ENCODE results near the gene APOA5. TPM values are rescaled to one million over a fixed set of nuclear protein-coding genes. Genes with fewer than 3 reads are reported as not detected.

APOA5 gene
- total and polyA plus RNA-seq, 2 experiments from 2014 or later, result 0.18 to 0.35 TPM

DNA sequence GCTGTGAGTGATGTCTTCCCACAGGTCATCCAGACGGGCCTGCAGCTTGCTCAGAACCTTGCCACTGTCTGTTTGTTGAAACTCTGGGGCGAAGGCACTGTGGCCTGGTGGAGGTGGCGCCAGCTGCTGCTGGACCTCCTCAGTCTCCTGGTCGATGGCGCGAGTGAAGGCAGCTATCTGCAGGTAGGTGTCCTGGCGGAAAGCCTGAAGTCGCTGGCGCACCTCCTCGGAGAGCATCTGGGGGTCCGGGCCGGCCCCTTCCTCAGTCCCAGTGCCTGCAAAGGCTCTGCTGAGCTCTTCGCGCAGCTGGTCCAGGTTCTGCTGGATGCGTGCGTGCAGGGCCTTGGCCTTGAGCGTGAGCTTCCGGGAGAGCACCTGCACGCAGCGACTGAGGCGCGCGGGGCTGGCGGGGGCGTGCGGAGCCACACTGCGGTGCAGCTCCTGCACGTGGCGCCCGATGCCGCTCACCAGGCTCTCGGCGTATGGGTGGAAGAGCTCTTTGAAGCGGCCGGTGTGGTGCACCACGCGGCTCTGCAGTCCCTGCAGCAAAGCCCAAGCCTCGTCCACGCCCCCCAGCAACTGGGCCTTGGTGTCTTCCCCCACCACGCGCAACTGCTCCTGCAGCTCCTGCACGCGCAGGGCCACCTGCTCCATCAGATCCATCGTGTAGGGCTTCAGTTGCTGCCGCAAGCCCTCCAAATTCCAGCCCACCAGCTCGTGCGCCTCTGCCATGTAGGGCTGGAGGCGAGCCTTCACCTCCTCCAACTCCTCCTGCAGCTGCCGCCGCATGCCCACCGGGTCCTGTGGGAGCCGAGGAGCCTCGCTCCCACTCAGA lies 1.3 kb downstream of the APOA5 start:
- peaks cover 11% of the 10 kb centered on the region for H3K36me3 ChIP-seq (ENCODE audit: insufficient read depth)
- H3K9me2 ChIP-seq (ENCODE audit: insufficient read depth), result no peaks in the 10 kb centered on the region
- ATAC-seq, result no peak
- H3K27me3 ChIP-seq (ENCODE audit: insufficient read depth), result no peaks in the 10 kb centered on the region
- Mint-ChIP-seq H3K27ac (no peak overlapping the region), H3K36me3 (ENCODE audit: low read depth) (peaks cover 18% of the 10 kb centered on the region), H3K4me1 (peaks cover 23% of the 10 kb centered on the region), H3K4me3 (no peak overlapping the region), H3K27me3 (ENCODE audit: insufficient read depth, low read depth, poor library complexity) (peaks cover 10% of the 10 kb centered on the region), H3K9me3 (no peaks in the 10 kb centered on the region)
- no peak for DNase-seq (ENCODE audit: low spot score)
- H3K79me2 ChIP-seq (replicated peaks; ENCODE audit: insufficient read depth), result peaks cover 18% of the 10 kb centered on the region
- no peak overlapping the region for H3K4me3 ChIP-seq
- H4K20me1 ChIP-seq (replicated peaks; ENCODE audit: insufficient read depth), result peaks cover 14% of the 10 kb centered on the region; the same call in 1 of the 2 replicates
- H2AFZ ChIP-seq, result peak overlapping the region; percentile 80
- no peak overlapping the region for H3K27ac ChIP-seq (ENCODE audit: low read depth)
- no peak for TF ChIP-seq ZNF331 (CRISPR knock-in tag; IDR thresholded peaks at IDR 0.05; ENCODE audit: low read depth)
- TF ChIP-seq, protein P1, sequence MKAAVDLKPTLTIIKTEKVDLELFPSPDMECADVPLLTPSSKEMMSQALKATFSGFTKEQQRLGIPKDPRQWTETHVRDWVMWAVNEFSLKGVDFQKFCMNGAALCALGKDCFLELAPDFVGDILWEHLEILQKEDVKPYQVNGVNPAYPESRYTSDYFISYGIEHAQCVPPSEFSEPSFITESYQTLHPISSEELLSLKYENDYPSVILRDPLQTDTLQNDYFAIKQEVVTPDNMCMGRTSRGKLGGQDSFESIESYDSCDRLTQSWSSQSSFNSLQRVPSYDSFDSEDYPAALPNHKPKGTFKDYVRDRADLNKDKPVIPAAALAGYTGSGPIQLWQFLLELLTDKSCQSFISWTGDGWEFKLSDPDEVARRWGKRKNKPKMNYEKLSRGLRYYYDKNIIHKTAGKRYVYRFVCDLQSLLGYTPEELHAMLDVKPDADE (IDR thresholded peaks at IDR 0.05), result no peak
- TF ChIP-seq EZH2 (IDR thresholded peaks at IDR 0.05; ENCODE audit: low read depth, unreplicated experiment), result no peak
- TF ChIP-seq ZNF114 (CRISPR knock-in tag; IDR thresholded peaks at IDR 0.05), result no peak
- no peak for TF ChIP-seq JUNB (IDR thresholded peaks at IDR 0.05; ENCODE audit: unreplicated experiment)
- no peak overlapping the region for H3K4me2 ChIP-seq
- 0 out of 2 replicates have a peak, but pooled peaks cover 2% of the 10 kb centered on the region for H3F3A ChIP-seq (replicated peaks; ENCODE audit: low read depth)
- H3K4me1 ChIP-seq (ENCODE audit: insufficient read depth), result peaks cover 10% of the 10 kb centered on the region

- Histone ChIP-seq H3K36me3 (ENCODE audit: insufficient read depth) (peaks cover 25% of the 10 kb centered on the region), H3F3A (replicated peaks; ENCODE audit: low read depth) (peaks cover 2% of the 10 kb centered on the region; the same call in 1 of the 2 replicates), H3K4me3 (no peak overlapping the region; the same call in 1 of the 2 replicates), H3K9me2 (ENCODE audit: insufficient read depth) (no peaks in the 10 kb centered on the region), H2AFZ (no peak overlapping the region), H3K4me2 (no peak overlapping the region), H3K27me3 (ENCODE audit: insufficient read depth) (no peaks in the 10 kb centered on the region), H4K20me1 (replicated peaks; ENCODE audit: insufficient read depth) (peaks cover 14% of the 10 kb centered on the region; the same call in 1 of the 2 replicates), H3K4me1 (ENCODE audit: insufficient read depth) (peaks cover 10% of the 10 kb centered on the region), H3K79me2 (replicated peaks; ENCODE audit: insufficient read depth) (peaks cover 18% of the 10 kb centered on the region), H3K27ac (ENCODE audit: low read depth) (no peak overlapping the region)
- peaks cover 32% of the 10 kb centered on the region for H3K36me3 Mint-ChIP-seq (ENCODE audit: low read depth)
- no peaks in the 10 kb centered on the region for H3K9me3 Mint-ChIP-seq
- H3K27ac Mint-ChIP-seq, result no peak overlapping the region
- H3K4me3 Mint-ChIP-seq, result peak overlapping the region; percentile 96; the same call in 2 of the 3 replicates
- ATAC-seq, result no peak
- peaks cover 23% of the 10 kb centered on the region for H3K4me1 Mint-ChIP-seq
- peak; percentile 24 for DNase-seq (ENCODE audit: low spot score)
- H3K27me3 Mint-ChIP-seq (ENCODE audit: insufficient read depth, low read depth, poor library complexity), result peaks cover 10% of the 10 kb centered on the region
- no peak for TF ChIP-seq EZH2 (IDR thresholded peaks at IDR 0.05; ENCODE audit: low read depth, unreplicated experiment)
- TF ChIP-seq ZNF114 (CRISPR knock-in tag; IDR thresholded peaks at IDR 0.05), result no peak
- TF ChIP-seq POLR2AphosphoS5 (IDR thresholded peaks at IDR 0.05; ENCODE audit: low read depth), result no peak
- TF ChIP-seq STAT1 (IDR thresholded peaks at IDR 0.05; ENCODE audit: unreplicated experiment), result no peak
- no peak for TF ChIP-seq CREB1 (CRISPR knock-in tag; IDR thresholded peaks at IDR 0.05; ENCODE audit: low read depth)
- TF ChIP-seq, protein P1 (IDR thresholded peaks at IDR 0.05), result no peak
Measured at GRCh38 chr11:116788975-116789374, 2.7 kb downstream of the APOA5 start.
